ENCODE results near the gene CRKL.
A peak's percentile ranks its signal among the peaks of the same experiment; 100 is the strongest.
"Not testable (repeated sequence)": the region's sequence is repeated elsewhere in the genome, so short reads cannot be mapped to it uniquely, and the experiment has no call there.

Gene CRKL, protein sequence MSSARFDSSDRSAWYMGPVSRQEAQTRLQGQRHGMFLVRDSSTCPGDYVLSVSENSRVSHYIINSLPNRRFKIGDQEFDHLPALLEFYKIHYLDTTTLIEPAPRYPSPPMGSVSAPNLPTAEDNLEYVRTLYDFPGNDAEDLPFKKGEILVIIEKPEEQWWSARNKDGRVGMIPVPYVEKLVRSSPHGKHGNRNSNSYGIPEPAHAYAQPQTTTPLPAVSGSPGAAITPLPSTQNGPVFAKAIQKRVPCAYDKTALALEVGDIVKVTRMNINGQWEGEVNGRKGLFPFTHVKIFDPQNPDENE

GRCh38 chr22:20916916-20917810 is at the start of gene CRKL:
Gene CRKL (plus strand): TSS chr22:20917407. CDS start chr22:20917935, 528 bp downstream.
- DNase-seq, result peak; percentile 81

DNA sequence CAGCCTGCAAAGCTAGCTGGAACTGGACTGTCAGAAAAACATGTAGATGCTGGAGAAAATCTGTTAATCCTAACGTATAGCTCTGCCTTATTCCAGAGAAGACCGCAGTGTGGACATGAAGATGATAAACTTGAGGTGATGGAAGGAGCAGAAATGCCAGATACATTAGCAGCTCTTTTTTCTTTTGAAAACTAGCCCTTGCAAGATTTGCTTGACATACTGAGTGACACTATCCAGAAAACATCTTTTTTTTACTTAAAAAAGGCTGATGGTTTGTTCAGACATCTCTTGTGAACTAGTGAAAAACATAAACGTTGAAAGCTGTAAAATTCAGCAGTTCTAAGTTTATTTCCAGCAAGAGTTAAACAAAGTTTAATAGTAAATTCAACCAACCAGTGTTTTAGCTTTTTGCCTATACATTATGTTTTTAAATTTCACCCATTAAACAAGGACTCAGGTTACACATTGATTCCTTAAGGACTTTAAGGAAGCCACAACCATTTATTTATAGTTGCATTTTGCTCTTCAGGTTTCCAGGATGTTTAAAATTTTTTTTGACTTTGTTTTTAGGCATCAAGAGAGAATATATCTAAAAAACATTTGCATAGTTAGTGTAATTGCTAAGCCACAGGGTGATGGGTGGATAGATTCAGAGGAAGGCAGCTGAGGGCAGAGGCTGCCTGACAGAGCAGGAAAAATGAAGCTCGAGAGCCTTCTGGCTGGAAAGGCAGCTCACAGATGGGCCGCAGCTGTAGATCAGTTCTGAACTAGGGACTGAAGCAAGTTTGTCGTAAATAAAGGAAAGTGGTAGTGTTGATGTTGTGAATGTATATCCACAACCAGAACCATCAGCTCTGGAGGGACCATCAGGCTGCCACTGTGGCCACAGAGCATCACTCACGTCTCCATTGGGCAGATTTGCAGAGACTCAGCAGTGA is 48.9 kb upstream of the CRKL start:
- no peak for DNase-seq

- DNase-seq, result no peak
Observed at GRCh38 chr22:20869234-20869633, 48.0 kb upstream of the CRKL start.

DNA sequence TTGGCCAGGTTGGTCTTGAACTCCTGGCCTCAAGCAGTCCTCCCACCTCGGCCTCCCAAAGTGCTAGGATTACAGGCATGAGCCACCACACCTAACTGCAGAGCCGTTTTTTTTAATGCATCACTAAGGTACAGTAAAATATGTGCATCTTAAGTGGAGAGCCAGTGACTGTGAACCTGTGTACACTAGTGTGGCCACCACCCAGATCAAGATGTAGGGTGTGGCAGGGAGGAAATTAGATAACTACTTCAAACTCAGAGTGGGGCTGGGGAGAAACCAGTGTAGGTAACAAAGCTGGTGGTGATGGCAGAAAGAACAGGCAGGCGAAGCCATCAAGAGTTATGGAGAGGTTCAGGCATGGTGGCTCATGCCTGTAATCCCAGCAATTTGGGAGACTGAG is 44.0 kb upstream of the CRKL start:
- DNase-seq, result no peak

- no peak for DNase-seq
Observed at GRCh38 chr22:20875296-20875695, 41.9 kb upstream of the CRKL start.

DNA sequence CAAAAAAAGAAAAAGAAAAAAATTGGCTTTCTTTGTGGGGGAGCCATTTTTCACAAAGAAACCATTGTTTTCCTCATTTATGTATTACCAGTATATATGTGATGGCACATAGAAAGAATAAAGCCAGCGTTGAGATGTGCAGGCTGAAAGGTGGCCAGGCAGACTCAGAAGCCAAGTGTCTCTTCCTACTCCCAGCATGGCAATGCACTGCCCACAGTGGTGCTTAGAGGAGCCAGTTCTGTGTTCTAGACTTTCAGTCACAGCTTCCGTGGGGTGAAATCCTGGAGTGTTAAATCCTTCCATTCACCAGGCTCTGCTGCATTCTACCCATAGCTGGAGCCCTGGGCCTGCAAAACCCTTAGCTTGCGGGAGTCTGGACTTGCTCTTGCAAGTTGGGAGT is 39.5 kb upstream of the CRKL start:
- DNase-seq, result no peak

DNA sequence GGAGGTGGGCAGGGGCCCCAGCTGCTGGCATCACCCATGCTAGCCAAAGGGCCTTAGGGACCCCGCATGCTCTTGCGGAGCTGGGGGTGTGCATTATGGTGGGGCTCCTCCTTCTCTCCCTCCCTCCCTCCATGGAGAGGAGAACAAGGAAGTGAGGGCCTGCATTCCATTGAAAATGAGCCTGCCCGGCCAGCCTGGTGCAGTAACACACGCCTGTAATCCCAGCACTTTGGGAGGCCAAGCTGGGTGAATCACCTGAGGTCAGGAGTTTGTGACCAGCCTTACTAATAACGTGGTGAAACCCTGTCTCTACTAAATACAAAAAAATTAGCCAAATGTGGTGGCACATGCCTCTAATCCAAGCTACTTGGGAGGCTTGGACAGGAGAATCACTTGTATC is 36.0 kb upstream of the CRKL start:
- DNase-seq, result no peak

DNA sequence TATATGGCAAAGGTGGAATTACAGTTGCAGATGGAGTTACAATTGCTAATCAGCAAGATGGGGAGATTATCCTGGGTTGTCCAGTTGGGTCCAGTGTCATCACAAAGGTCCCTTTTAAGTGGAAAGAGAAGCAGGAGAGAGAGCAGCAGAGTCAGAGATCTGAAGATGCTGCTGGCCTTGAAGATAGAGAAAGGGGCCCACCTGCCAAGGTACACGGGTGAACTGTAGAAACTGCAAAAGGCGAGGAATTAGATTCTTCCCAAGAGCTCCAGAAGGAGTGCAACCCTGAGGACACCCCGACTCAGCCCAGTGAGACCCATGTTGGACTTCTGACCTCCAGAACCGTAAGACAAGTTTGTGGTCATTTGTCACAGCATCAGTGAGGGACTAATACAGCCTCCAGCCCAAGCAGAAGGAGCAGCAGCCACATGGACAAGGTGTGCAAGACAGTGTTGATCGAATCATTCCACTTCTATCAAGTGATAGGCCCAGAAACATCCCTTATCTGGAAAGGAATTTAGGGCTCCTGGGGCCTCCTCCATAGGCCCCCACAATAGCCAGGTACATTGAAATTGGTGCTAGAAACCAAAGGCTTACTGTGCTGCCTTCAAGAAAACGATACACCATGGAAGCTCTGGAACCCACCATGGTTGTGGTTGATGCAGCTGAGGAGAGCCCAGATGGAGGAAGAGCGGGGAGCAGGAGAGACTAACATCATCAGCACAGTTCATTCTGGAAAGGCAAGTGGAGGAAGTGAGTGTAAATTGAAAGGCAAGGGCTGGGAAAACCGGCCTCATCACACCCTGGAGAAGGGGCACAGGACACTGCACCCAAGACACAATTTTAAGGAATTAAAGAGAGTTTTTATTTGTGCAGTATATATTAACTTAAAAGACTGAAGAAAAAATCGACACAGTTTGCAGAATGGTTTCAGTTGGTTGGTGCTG is 35.1 kb upstream of the CRKL start:
- no peak for DNase-seq

- no peak for DNase-seq
Observed at GRCh38 chr22:20882855-20883254, 34.4 kb upstream of the CRKL start.

DNA sequence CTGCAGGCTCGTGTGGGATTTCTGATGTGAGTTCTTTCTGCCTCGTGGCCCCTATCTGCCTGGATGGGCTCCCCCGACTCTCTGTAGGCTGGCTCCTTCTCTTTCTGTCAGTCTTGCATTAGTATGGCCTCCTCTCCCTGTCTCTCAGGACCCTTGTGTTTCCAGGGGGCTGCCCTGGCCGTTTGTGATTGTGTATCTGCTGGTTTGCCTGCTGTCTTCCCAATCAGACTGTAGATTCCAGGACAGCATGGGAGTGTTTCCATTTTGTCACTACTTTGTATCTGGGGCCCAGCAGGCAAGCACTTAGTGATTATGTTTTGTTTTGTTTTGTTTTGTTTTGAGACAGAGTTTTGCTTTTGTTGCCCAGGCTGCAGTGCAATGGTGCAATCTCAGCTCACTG is 32.8 kb upstream of the CRKL start:
- DNase-seq, result no peak

- DNase-seq, result no peak
Observed at GRCh38 chr22:20885017-20885556, 32.1 kb upstream of the CRKL start.

- peak; percentile 16 for DNase-seq
Observed at GRCh38 chr22:20885557-20886323, 31.5 kb upstream of the CRKL start.

DNA sequence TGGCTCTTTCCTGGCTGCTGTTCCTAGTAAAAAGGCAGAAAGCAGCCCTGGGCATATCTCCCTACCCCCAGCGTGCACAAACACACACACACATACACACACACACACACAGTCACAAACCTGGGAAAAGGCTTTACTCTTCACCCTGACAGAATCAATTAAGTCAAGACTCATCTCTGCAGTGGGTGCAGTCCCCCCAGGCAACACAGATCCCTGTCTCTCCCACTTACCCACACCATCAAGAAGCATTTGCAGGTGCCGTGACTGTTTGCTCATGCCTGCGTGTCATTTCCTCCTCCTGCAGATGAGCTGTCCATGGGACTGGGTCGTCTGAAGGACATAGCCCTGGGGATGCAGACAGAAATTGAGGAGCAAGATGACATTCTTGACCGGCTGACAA is 29.8 kb upstream of the CRKL start:
- DNase-seq, result no peak

- DNase-seq, result no peak
Observed at GRCh38 chr22:20889025-20889704, 28.0 kb upstream of the CRKL start.

- no peak for DNase-seq
Observed at GRCh38 chr22:20889904-20890540, 27.2 kb upstream of the CRKL start.

DNA sequence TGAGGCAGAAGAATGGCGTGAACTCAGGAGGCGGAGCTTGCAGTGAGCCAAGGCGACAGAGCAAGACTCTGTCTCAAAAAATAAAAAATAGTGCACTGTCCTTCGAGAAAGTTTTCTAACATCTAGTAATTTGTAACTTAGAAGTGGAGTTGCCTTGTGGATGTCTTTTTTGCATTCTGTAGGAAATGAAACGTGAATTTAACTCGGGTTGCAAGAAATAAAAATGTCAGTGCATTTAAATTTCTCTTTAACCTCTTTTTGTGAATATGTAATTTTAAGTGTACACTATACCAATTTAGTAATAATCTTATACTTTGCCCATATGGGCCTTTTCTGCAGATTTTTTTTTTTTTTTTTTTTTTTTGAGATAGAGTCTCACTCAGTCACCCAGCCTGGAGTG is 26.2 kb upstream of the CRKL start:
- DNase-seq, result no peak

DNA sequence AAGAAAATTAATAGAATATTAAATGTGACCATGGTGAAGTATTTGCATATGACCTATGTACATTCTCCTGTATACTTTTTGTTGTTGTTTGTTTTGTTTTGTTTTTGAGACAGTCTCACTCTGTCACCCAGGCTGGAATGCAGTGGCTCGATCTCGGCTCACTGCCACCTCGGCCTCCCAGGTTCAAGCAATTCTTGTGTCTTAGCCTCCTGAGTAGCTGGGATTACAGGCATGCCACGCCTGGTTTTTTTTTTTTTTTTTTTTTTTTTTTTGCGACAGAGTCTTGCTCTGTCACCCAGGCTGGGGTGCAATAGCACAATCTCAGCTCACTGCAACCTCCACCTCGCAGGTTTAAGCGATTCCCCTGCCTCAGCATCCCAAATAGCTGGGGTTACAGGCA is 19.5 kb upstream of the CRKL start:
- DNase-seq, result not testable (repeated sequence)

GRCh38 chr22:20899827-20900423 is 17.3 kb upstream of the CRKL start:
- no peak for DNase-seq

All from NCI-H510A (cell line).